Measurements from ENCODE around the gene CCNC. TPM values are rescaled to one million over a fixed set of nuclear protein-coding genes. Genes with fewer than 3 reads are reported as not detected.

CCNC gene
- total and polyA plus RNA-seq, 3 experiments from 2014 or later, result 39.6 to 64.8 (median 62.5) TPM

- Mint-ChIP-seq H3K27ac (no peak overlapping the region), H3K4me1 (peaks cover 22 to 41% (median 41%) of the 10 kb centered on the region in 3 donors), H3K27me3 (peaks cover 71 to 83% of the 10 kb centered on the region in 2 donors), H3K4me3 (peak overlapping the region in 1 of 7 donors; percentile 7), H3K36me3 (no peaks in the 10 kb centered on the region), H3K9me3 (peaks cover 0 to 16% (median 8%) of the 10 kb centered on the region in 5 donors)
- ChIA-PET POLR2A (no interaction called here), CTCF (interaction anchor here (0.9 to 1.7 kb wide), 2 partner anchors 9 to 12 kb away, joined by 3 to 4 read pairs; no protein-coding TSS in a partner anchor)
- no peak for DNase-seq
- H3K27ac ChIP-seq (ENCODE audit: low read depth, low read length), result no peak overlapping the region
- H3K27me3 ChIP-seq (ENCODE audit: insufficient read depth, low read length, poor library complexity, severe bottlenecking), result peaks cover 50% of the 10 kb centered on the region
- H3K9me3 ChIP-seq (ENCODE audit: low read length), result no peaks in the 10 kb centered on the region
- no peak overlapping the region for H3K4me3 ChIP-seq (ENCODE audit: low read length)
- H3K4me1 ChIP-seq (ENCODE audit: insufficient read depth, low read length), result peaks cover 18% of the 10 kb centered on the region
- H3K36me3 ChIP-seq (ENCODE audit: insufficient read depth, low read length), result no peaks in the 10 kb centered on the region
Measured at GRCh38 chr6:99611148-99611547, 42.7 kb upstream of the CCNC start.

DNA sequence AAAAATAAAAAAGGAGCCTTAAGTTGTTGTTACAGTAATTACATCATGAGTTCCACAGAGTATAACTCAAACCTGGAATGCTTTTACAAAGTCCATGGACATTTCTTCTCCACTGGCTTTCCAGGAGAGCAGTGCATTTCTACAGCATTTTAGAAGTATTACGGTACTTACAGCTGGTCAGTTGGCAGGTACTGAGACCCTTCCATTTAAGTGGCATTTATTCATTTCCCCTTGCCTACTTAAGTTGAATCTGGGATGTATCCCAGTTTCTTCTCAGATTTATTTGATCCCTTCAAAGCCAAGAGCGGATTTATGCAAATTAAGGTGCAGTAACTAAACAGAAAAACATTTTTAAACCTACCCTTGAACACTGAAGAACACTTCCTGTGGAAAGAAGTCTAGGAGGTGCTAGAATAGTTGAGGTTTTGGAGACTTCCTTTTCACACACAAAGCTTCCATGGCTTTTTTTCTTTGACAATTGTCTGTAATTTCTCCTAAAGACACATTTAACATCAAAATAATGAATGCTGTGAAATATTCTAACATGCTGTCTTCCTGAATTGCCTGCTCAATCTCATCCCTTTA is 41.5 kb upstream of the CCNC start:
- Mint-ChIP-seq H3K9me3 (peaks cover 0 to 16% (median 8%) of the 10 kb centered on the region in 5 donors), H3K4me3 (peak overlapping the region in 2 of 7 donors; percentile 7 to 20), H3K36me3 (no peaks in the 10 kb centered on the region), H3K27ac (peak overlapping the region in 1 of 8 donors; percentile 69), H3K4me1 (peaks cover 24 to 44% (median 37%) of the 10 kb centered on the region in 3 donors), H3K27me3 (peaks cover 71 to 83% of the 10 kb centered on the region in 2 donors)
- Histone ChIP-seq H3K27ac (ENCODE audit: low read depth, low read length) (no peak overlapping the region), H3K36me3 (ENCODE audit: insufficient read depth, low read length) (no peaks in the 10 kb centered on the region), H3K4me3 (ENCODE audit: low read length) (no peak overlapping the region), H3K4me1 (ENCODE audit: insufficient read depth, low read length) (peaks cover 17% of the 10 kb centered on the region), H3K27me3 (ENCODE audit: insufficient read depth, low read length, poor library complexity, severe bottlenecking) (peaks cover 51% of the 10 kb centered on the region), H3K9me3 (ENCODE audit: low read length) (no peaks in the 10 kb centered on the region)
- no peak for DNase-seq
- POLR2A ChIA-PET, result no interaction called here
- CTCF ChIA-PET, result no interaction called here

DNA sequence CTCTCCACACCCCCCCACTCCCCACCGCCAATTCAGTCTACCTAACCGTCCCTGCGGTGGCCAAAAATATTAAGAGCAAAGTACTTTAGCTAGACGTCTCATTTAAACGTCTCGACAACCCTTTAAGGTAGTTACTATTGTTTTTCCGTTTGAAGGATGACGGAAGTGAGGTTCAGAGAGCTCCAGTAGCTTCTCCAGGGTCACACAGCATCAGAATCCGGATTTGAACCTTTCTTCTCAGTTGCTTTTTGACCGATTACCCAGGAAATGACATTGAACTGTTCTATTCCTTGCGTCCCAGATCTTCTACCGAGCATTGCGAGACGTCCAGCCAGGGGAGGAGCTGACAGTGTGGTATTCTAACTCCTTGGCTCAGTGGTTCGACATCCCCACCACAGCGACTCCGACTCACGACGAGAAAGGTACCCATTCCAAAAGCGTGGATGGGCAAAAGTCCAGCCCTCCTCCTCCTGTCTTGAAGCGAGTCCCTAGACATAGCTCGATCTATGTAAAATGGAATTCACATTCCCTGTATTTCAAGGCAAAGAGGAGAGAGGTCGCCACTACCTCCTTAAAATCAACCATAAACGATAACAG is 40.5 kb upstream of the CCNC start:
- POLR2A ChIA-PET, result no interaction called here
- peaks cover 73 to 85% of the 10 kb centered on the region in 2 donors for H3K27me3 Mint-ChIP-seq
- H3K27ac ChIP-seq (ENCODE audit: low read depth, low read length), result no peak overlapping the region
- CTCF ChIA-PET, result interaction anchor here (1.6 kb wide), 1 partner anchor 20 kb away, joined by 5 read pairs; no protein-coding TSS in a partner anchor
- no peaks in the 10 kb centered on the region for H3K36me3 ChIP-seq (ENCODE audit: insufficient read depth, low read length)
- no peak for DNase-seq
- peak overlapping the region in 2 of 8 donors; percentile 59 to 77 for H3K27ac Mint-ChIP-seq
- H3K27me3 ChIP-seq (ENCODE audit: insufficient read depth, low read length, poor library complexity, severe bottlenecking), result peaks cover 54% of the 10 kb centered on the region
- no peaks in the 10 kb centered on the region for H3K36me3 Mint-ChIP-seq
- H3K9me3 Mint-ChIP-seq, result peaks cover 0 to 15% (median 5%) of the 10 kb centered on the region in 5 donors
- H3K4me3 Mint-ChIP-seq, result peak overlapping the region in 2 of 7 donors; percentile 17 to 56
- peaks cover 12% of the 10 kb centered on the region for H3K4me1 ChIP-seq (ENCODE audit: insufficient read depth, low read length)
- peaks cover 27 to 45% (median 38%) of the 10 kb centered on the region in 3 donors for H3K4me1 Mint-ChIP-seq
- H3K4me3 ChIP-seq (ENCODE audit: low read length), result no peak overlapping the region
- H3K9me3 ChIP-seq (ENCODE audit: low read length), result no peaks in the 10 kb centered on the region

DNA sequence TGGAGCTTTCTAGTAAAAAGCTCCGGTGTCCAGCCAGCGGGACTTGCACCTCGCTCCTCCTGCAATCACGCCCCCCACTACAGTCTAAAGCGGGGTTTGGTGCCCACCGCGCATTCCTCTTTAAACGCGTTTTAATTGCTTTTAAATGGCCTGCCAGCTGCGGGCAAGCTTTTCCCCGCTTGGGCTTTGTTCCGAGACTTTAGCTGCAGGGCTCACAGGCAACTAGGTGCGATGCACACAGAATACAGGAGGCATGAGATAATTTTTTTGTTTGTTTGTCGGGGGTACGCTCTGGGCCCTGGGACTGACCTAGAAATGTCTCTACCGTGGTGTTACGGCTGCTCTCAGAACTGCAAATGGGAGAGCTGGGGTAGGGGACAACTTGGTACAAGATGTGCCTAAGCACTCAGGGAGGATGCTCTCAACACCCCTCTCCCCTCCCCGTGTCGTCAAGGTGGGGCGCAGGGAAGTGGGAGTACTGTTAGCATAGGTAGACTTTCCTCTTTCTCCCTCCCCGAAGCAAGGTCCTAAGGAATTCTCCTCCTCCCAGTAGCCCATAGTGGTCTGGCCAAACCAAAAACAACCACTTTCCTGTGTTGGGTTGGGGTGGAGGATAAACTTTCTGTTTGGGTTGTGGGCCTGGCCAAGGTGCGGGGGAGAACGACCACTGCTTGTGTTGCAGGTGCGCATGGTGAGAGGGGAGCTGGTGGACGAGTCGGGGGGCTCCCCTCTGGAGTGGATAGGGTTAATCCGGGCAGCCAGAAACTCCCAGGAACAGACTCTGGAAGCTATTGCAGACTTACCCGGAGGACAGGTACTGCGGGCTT is 39.8 kb upstream of the CCNC start:
- Mint-ChIP-seq H3K4me3 (peak overlapping the region in 3 of 7 donors; percentile 10 to 58 (median 43)), H3K27ac (peak overlapping the region in 3 of 8 donors; percentile 32 to 77 (median 58)), H3K27me3 (peaks cover 80 to 92% of the 10 kb centered on the region in 2 donors), H3K4me1 (peaks cover 31 to 52% (median 45%) of the 10 kb centered on the region in 3 donors), H3K36me3 (no peaks in the 10 kb centered on the region), H3K9me3 (peaks cover 0 to 15% (median 5%) of the 10 kb centered on the region in 5 donors)
- Histone ChIP-seq H3K4me3 (ENCODE audit: low read length) (no peak overlapping the region), H3K36me3 (ENCODE audit: insufficient read depth, low read length) (no peaks in the 10 kb centered on the region), H3K27ac (ENCODE audit: low read depth, low read length) (no peak overlapping the region), H3K27me3 (ENCODE audit: insufficient read depth, low read length, poor library complexity, severe bottlenecking) (peaks cover 61% of the 10 kb centered on the region), H3K4me1 (ENCODE audit: insufficient read depth, low read length) (peaks cover 19% of the 10 kb centered on the region), H3K9me3 (ENCODE audit: low read length) (no peaks in the 10 kb centered on the region)
- ChIA-PET POLR2A (no interaction called here), CTCF (interaction anchor here (1.6 kb wide), 1 partner anchor 19 kb away, joined by 5 read pairs; no protein-coding TSS in a partner anchor)
- no peak for DNase-seq

GRCh38 chr6:99607416-99608036 is 39.1 kb upstream of the CCNC start:
- Histone ChIP-seq H3K27me3 (ENCODE audit: insufficient read depth, low read length, poor library complexity, severe bottlenecking) (peaks cover 67% of the 10 kb centered on the region), H3K9me3 (ENCODE audit: low read length) (no peaks in the 10 kb centered on the region), H3K4me1 (ENCODE audit: insufficient read depth, low read length) (peaks cover 24% of the 10 kb centered on the region), H3K36me3 (ENCODE audit: insufficient read depth, low read length) (no peaks in the 10 kb centered on the region), H3K4me3 (ENCODE audit: low read length) (no peak overlapping the region), H3K27ac (ENCODE audit: low read depth, low read length) (no peak overlapping the region)
- Mint-ChIP-seq H3K27me3 (peaks cover 82 to 93% of the 10 kb centered on the region in 2 donors), H3K4me3 (peak overlapping the region in 4 of 7 donors; percentile 15 to 49 (median 38)), H3K9me3 (peaks cover 0 to 15% (median 5%) of the 10 kb centered on the region in 5 donors), H3K27ac (peak overlapping the region in 2 of 8 donors; percentile 68 to 77), H3K36me3 (no peaks in the 10 kb centered on the region), H3K4me1 (peaks cover 36 to 58% (median 50%) of the 10 kb centered on the region in 3 donors)
- CTCF ChIA-PET, result no interaction called here
- DNase-seq, result no peak
- POLR2A ChIA-PET, result no interaction called here

DNA sequence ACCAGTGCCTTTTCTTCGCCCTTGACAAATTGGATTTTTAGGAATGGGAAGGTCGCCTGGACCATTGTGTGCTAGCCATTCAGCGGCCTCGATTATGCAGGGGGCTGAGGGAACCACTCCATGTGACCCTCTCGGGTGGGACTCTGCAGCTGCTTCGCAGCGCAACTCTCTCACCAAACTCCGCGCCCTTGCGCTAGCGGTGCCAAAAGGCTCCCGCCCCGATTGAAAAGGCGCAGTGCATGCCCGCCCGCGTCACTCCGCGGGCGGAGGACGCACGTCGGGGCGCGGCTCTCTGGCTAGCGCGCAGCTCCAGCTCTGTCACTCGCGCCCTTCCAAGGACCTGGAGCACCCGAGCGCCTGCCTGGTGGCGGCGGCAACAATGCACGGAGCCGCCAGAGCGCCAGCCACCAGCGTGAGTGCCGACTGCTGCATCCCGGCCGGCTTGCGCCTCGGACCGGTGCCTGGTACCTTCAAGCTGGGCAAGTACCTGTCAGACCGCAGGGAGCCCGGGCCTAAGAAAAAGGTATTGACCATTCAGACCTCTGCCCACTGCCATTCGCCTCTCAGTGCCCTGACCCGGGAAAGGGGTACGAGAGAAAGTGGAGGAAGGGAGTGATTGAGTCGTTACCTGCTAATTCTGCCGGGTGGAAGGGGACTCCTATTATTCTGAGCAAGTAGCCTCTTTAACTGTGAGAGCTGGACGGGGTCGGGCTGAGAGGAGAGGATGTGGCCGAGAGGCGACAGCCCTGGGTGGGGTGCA is 38.4 kb upstream of the CCNC start, which contains the start of gene PRDM13:
Gene PRDM13, plus strand, starts transcription at position 178 of the 760 bp plus-strand sequence. Its CDS starts 202 bp downstream, at position 380.
- Mint-ChIP-seq H3K4me3 (peak within 1 kb of the TSS in 6 of 7 donors; percentile 10 to 49 (median 41)), H3K36me3 (no peaks in the 10 kb centered on the region), H3K27me3 (peaks cover 84 to 94% of the 10 kb centered on the region in 2 donors), H3K27ac (peak within 1 kb of the TSS in 3 of 8 donors; percentile 37 to 78 (median 68)), H3K9me3 (peaks cover 0 to 15% (median 5%) of the 10 kb centered on the region in 5 donors), H3K4me1 (peaks cover 40 to 60% (median 54%) of the 10 kb centered on the region in 3 donors)
- H3K36me3 ChIP-seq (ENCODE audit: insufficient read depth, low read length), result no peaks in the 10 kb centered on the region
- H3K27me3 ChIP-seq (ENCODE audit: insufficient read depth, low read length, poor library complexity, severe bottlenecking), result peaks cover 74% of the 10 kb centered on the region
- H3K4me1 ChIP-seq (ENCODE audit: insufficient read depth, low read length), result peaks cover 27% of the 10 kb centered on the region
- H3K27ac ChIP-seq (ENCODE audit: low read depth, low read length), result no peak within 1 kb of the TSS
- H3K9me3 ChIP-seq (ENCODE audit: low read length), result no peaks in the 10 kb centered on the region
- no peak within 1 kb of the TSS for H3K4me3 ChIP-seq (ENCODE audit: low read length)
- ChIA-PET CTCF (no interaction called here), POLR2A (no interaction called here)
- no peak for DNase-seq
